Right atrium auricular region (tissue), 2 donors: Measurements from ENCODE around the gene VPS33B. TPM values are rescaled to one million over a fixed set of nuclear protein-coding genes. Genes with fewer than 3 reads are reported as not detected.
A peak's percentile ranks its signal among the peaks of the same experiment; 100 is the strongest.

Experiments
- DNase-seq: peaks from one replicate; pipeline ENCODE4 v3.0.0-alpha.2; 2019; ENCODE audit warnings: low spot score
- H3K27ac ChIP-seq, 2 donors: fragments of 200-600 bp; sonication (generic); 1 replicate in 1 of 2; 2 replicates in 1 of 2; pipeline ENCODE4 v1.5.1; 2016 to 2019
- H3K27me3 ChIP-seq, 2 donors: fragments of 200-600 bp; sonication (generic); one replicate each; pipeline versions ENCODE4 v1.5.1 to v1.6.0; 2017 to 2019
- H3K36me3 ChIP-seq: fragments of 200-600 bp; sonication (generic); one replicate; pipeline ENCODE4 v1.5.1; 2016
- H3K4me1 ChIP-seq, 2 donors: fragments of 200-600 bp; sonication (generic); one replicate each; pipeline versions ENCODE4 v1.5.1 to v1.6.0; 2017 to 2019
- H3K4me3 ChIP-seq, 2 donors: fragments of 200-600 bp; sonication (generic); 1 replicate in 1 of 2; 2 replicates in 1 of 2; pipeline ENCODE4 v1.5.1; 2017 to 2019; ENCODE audit warnings: mild to moderate bottlenecking in 1 of 2, moderate library complexity in 1 of 2
- H3K9me3 ChIP-seq, 2 donors: fragments of 200-600 bp; sonication (generic); one replicate each; pipeline ENCODE4 v1.5.1; 2019
- total RNA-seq, 2 donors: library from RNA; depleted of rRNA; stranded (reverse); fragments of >200 nt; gene quantifications; one replicate each; pipeline ENCODE4 v1.1.0, GENCODE V29; 2016
- TF ChIP-seq, protein P1 (sequence below), 2 donors: fragments of 200-600 bp; sonication (generic); IDR thresholded peaks; one replicate each; pipeline ENCODE4 v1.5.1; 2019; ENCODE audit warnings: antibody characterized with exemption in 2 of 2

Gene VPS33B
- total RNA-seq, 2 donors from 2014 or later: 5.8 to 6.1 TPM

DNA sequence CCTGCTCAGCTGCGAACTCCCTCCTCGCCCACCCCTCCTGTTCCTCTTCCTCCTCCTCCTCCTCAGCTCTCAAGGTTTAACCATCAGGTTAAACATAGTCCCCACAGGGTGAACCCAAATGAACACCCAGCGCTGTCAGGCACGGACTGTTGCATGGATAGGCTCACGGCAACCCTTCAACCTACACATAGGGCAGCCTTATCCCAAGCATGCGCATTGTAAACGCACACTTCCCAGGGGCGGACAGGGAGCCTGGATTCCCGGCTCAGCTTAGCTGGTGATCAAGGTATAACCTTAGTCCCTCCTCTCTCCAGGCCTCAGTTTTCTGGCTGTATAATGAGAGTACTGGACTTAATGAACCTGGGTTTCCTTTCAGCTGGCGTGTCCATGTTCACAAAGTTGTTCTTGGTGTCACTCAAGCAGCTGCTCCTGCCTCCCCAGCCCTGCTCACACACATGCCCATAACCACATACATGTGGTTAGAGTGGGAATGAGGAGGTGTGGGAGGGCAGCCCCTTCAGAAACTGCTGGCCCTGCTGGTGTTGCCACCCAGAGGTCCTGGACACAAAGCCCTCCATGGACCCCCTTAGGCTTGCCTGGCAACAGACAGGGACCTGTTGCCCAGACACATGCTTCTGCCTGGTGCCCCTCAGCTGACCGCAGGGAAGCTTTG lies 20.9 kb upstream of the VPS33B start:
- Histone ChIP-seq H3K4me3 (no peak overlapping the region), H3K4me1 (no peaks in the 10 kb centered on the region), H3K9me3 (no peaks in the 10 kb centered on the region), H3K27me3 (no peaks in the 10 kb centered on the region), H3K27ac (no peak overlapping the region), H3K36me3 (no peaks in the 10 kb centered on the region)
- DNase-seq: no peak
- TF ChIP-seq, protein P1, sequence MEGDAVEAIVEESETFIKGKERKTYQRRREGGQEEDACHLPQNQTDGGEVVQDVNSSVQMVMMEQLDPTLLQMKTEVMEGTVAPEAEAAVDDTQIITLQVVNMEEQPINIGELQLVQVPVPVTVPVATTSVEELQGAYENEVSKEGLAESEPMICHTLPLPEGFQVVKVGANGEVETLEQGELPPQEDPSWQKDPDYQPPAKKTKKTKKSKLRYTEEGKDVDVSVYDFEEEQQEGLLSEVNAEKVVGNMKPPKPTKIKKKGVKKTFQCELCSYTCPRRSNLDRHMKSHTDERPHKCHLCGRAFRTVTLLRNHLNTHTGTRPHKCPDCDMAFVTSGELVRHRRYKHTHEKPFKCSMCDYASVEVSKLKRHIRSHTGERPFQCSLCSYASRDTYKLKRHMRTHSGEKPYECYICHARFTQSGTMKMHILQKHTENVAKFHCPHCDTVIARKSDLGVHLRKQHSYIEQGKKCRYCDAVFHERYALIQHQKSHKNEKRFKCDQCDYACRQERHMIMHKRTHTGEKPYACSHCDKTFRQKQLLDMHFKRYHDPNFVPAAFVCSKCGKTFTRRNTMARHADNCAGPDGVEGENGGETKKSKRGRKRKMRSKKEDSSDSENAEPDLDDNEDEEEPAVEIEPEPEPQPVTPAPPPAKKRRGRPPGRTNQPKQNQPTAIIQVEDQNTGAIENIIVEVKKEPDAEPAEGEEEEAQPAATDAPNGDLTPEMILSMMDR (IDR thresholded peaks at IDR 0.05): no peak

DNA sequence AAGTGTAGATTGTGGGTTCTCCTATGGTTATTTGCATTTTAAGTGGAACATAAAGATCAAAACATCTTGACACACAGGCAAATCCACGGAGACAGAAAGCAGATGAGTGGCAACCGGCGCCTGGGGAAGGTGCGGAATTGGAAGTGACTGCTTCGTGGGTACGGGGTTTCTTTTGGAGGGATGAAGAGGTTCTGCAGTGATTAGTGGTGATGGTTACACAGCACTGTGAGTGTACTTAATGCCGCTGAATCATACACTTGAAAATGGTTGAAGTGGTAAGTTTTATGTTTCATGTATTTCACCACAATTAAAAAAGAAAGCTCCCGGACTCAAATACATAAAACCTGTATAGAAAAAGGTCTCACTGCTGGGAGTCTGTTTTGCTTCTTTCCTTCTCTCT lies 18.5 kb upstream of the VPS33B start:
- no peak for DNase-seq
- no peaks in the 10 kb centered on the region for H3K9me3 ChIP-seq
- no peak overlapping the region for H3K27ac ChIP-seq
- no peaks in the 10 kb centered on the region for H3K27me3 ChIP-seq
- no peaks in the 10 kb centered on the region for H3K36me3 ChIP-seq
- no peak overlapping the region for H3K4me3 ChIP-seq
- no peaks in the 10 kb centered on the region for H3K4me1 ChIP-seq
- TF ChIP-seq, protein P1 (IDR thresholded peaks at IDR 0.05): no peak

DNA sequence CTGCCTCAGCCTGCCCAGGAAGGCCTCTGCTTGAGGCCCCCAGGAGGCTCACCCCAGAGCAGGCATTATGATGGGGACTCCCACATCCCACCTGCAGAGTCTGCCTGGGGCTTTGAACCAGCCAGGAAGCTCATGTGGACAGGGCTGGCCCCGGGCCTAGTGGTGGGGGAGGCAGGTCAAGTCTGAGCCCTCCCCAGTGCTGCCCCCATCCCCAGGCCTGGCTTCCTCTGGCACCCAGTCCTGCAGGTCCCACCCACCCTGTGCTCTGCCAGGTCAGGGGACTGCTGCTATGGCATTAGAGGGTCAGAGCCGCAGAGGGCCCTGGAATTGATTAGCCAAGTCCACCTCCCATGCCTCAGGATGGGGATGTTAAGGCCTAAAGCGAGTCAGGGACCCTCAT lies 17.6 kb upstream of the VPS33B start:
- no peak overlapping the region for H3K27ac ChIP-seq
- H3K9me3 ChIP-seq: no peaks in the 10 kb centered on the region
- no peaks in the 10 kb centered on the region for H3K27me3 ChIP-seq
- H3K4me1 ChIP-seq: no peaks in the 10 kb centered on the region
- H3K4me3 ChIP-seq: no peak overlapping the region
- no peaks in the 10 kb centered on the region for H3K36me3 ChIP-seq
- TF ChIP-seq, protein P1 (IDR thresholded peaks at IDR 0.05): no peak
- no peak for DNase-seq

DNA sequence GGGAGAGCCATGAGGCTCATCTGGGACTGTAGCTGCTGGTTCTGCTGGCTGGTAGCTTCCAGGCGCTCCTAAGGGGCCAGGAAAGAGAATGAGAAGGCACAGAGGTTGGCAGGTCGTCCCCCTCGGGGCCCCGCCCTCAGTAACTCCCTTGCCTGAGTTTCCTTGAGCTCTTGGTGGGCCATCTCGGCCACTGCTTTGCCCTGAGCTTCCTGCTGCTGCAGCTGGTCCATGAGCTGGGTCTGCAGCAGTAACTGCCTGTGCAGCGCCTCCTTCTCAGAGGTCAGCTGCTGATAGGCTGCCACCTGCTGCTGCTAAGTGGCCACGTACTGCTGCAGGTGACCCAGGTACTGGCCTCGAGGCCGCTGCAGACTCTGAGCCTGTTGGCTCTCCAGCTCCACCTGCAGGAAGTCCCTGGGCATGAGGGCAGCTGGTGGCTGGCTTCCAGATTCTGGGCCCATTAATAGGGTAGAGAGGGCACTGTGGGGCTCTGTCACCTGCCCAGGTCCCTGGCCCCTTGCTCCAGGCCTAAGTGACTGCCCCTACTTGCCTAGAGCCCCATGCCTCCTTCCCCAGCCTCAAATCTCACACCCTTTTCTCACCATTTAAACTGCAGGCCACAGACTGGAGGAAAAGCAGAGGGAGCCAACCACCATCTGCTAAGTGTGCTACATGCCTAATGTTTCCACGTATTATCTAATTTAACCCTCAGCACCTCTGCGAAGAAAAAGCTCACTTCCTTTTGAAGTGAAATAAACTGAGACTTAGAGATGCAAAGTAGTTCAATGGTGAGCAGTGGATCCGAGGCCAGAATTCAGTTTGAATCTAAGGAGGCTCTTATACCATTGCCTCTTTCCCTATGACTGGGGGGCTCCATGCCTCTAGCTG lies 10.8 kb upstream of the VPS33B start:
- Histone ChIP-seq H3K36me3 (no peaks in the 10 kb centered on the region), H3K4me1 (no peaks in the 10 kb centered on the region), H3K4me3 (no peak overlapping the region), H3K27me3 (no peaks in the 10 kb centered on the region), H3K9me3 (no peaks in the 10 kb centered on the region), H3K27ac (no peak overlapping the region)
- DNase-seq: no peak
- TF ChIP-seq, protein P1 (IDR thresholded peaks at IDR 0.05): peak; percentile 33 to 64

DNA sequence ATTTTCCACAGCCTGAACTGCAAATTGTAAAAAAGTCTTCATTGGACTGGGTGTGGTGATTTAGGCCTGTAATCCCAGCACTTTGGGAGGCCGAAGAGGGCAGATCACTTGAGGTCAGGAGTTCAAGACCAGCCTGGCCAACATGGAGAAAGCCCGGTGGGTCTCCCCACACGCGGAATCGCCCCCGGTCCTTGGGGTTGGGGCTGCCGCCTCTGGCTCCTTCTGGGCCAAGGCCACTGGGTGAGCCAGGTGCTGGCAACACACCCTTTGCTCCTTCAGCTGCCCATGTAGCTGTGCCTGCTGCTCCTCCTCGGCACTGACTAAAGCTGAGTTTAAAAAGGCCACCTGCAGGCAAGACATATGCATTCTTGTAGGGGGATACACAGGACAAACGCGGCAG lies 9.4 kb upstream of the VPS33B start:
- no peak overlapping the region for H3K4me3 ChIP-seq
- no peaks in the 10 kb centered on the region for H3K27me3 ChIP-seq
- H3K27ac ChIP-seq: no peak overlapping the region
- DNase-seq: no peak
- no peaks in the 10 kb centered on the region for H3K4me1 ChIP-seq
- H3K36me3 ChIP-seq: no peaks in the 10 kb centered on the region
- no peaks in the 10 kb centered on the region for H3K9me3 ChIP-seq
- TF ChIP-seq, protein P1 (IDR thresholded peaks at IDR 0.05): no peak
